GM10248 (cell line): Measurements from ENCODE around the gene PRSS22.

Source experiments
- CTCF ChIA-PET: fragments of 300-600 bp; sonication (Branson Sonifier 250); formaldehyde crosslinking; extraction: SDS; loops from one replicate; lab custom pipeline; 2021; ENCODE audit warnings: antibody characterized with exemption; lab: Yijun Ruan, JAX
- POLR2A ChIA-PET: fragments of 350-650 bp; sonication (Branson Sonifier 250); formaldehyde crosslinking; extraction: SDS; loops from one replicate; lab custom pipeline; 2020; ENCODE audit warnings: antibody characterized with exemption; lab: Yijun Ruan, JAX
- DNase-seq: peaks from one replicate; pipeline ENCODE4 v3.0.0; 2012; ENCODE audit errors: extremely low spot score
- TF ChIP-seq, protein P1 (sequence below): IDR thresholded peaks from 2 replicates; pipeline ENCODE4 v1.5.1; 2012; ENCODE audit warnings: mild to moderate bottlenecking, low read depth; ENCODE audit errors: extremely low read depth, missing control alignments, control extremely low read depth

The PRSS22 gene

DNA sequence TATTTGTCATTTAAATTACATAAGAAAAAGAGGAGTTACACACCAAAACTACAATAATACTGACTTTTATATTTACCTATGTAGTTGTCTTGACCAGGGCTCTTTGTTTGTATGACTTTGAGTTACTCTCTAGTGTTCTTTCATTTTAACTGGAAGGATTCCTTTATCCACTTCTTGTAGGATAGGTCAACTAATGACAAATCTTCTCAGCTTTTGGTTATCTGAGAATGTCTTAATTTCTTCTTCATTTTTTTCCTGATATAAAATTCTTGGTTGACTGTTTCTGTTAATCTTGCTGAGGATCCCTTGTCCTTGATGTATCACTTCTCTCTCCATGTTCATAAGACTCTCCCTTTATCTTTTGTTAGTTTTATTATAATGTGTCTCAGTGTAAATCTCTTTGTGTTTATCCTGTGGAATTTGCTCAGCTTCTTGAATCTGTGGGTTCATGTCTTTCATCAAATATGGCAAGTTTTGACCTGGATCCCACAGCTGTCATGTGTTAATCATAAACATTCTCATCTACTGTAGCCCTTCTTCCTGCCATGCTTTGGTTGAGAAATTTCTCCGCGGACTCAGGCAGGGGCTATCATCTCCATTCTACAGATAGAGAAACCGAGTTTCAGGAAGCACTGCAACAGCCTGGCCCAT is 54.3 kb downstream of the PRSS22 start:
- CTCF ChIA-PET: no interaction called here
- POLR2A ChIA-PET: no interaction called here
- DNase-seq: no peak
- TF ChIP-seq, protein P1, sequence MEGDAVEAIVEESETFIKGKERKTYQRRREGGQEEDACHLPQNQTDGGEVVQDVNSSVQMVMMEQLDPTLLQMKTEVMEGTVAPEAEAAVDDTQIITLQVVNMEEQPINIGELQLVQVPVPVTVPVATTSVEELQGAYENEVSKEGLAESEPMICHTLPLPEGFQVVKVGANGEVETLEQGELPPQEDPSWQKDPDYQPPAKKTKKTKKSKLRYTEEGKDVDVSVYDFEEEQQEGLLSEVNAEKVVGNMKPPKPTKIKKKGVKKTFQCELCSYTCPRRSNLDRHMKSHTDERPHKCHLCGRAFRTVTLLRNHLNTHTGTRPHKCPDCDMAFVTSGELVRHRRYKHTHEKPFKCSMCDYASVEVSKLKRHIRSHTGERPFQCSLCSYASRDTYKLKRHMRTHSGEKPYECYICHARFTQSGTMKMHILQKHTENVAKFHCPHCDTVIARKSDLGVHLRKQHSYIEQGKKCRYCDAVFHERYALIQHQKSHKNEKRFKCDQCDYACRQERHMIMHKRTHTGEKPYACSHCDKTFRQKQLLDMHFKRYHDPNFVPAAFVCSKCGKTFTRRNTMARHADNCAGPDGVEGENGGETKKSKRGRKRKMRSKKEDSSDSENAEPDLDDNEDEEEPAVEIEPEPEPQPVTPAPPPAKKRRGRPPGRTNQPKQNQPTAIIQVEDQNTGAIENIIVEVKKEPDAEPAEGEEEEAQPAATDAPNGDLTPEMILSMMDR: no peak
